GM12892 (cell line): Measurements from ENCODE around the gene PDE7B.

Experiments
- POLR2A ChIP-seq: IDR thresholded peaks from 2 replicates; pipeline ENCODE4 v1.6.1; 2011; ENCODE audit warnings: low read depth, low read length, control low read depth
- POLR2AphosphoS5 ChIP-seq: IDR thresholded peaks from 2 replicates; pipeline ENCODE4 v1.6.1; 2011; ENCODE audit warnings: low read depth, low read length, control low read depth

DNA sequence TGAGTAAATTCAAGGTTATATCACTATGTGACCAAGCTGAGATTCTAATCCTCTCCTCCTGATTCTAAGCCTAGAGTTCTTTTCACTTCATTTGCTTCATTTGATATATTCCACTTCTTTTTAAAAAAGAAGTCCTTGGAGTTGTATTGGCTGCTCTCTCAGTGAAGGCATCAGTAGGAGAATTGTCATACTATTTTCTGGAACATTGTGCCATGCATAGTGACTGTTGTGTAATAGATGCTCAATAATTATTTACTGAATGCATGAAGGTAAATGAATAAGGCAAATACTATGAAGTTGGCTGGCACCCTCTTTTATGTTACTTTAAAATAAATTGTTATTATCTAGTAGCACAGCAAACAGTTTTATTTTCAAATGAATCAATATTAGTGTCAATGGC lies 209.3 kb downstream of the PDE7B start:
- no peak for TF ChIP-seq POLR2AphosphoS5
- TF ChIP-seq POLR2A, result no peak
